ENCODE measurements around the gene KIAA1210.

The KIAA1210 gene

DNA sequence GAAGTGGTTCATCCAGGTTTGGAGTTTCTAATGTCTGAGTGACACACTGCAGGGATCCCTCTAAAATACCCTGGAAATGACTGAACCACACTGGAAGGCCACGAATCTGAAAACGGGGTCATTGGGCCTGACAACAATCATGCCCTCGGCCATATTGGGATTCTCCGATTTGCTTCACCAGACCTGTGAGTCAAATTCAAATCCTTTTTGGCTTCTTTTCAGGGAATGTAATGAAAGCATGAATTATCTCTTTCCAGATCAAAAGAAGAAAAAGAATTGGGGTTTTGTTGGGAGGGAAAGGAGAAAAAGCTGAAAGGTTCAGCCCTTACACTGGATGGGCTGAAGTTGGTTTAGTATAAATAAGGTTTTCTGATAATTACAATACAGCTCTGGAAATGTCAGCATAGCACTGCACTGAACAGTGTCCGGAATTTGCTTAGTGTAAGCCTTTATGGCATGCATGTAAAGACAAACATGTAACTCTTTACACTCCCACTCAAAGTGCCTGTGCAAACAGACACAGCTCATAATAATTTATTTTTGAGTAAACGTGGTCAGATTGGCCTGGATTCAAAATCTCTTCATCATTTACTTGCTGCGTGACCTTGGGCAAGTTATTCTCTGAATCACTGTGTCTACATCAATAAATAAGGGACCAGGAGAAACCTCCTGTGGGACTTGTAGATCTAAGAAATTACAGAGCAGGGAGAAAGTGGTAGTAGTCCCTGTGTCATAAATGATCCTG is 33.4 kb downstream of the KIAA1210 start:
- DNase-seq (ENCODE audit: low spot score): no peak

DNA sequence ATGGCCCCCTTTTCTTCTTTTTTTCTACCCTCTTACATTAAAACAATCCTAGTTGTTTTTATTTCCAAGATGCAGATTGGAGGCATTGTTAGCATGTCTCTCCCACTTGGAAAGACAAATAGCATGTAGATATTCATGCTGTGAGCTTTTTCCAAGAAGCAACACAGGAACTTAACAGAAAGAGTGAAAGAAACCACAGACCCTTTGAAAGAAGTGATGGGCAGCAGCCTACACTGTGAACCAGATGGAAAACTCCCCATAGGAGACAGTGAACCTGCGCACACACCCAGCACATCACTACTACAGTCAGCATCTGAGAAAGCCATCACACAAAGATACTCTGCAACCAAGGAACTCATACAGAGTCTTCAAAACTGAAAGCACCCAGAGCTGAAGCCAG is 37.0 kb downstream of the KIAA1210 start:
- no peak for DNase-seq (ENCODE audit: low spot score)

DNA sequence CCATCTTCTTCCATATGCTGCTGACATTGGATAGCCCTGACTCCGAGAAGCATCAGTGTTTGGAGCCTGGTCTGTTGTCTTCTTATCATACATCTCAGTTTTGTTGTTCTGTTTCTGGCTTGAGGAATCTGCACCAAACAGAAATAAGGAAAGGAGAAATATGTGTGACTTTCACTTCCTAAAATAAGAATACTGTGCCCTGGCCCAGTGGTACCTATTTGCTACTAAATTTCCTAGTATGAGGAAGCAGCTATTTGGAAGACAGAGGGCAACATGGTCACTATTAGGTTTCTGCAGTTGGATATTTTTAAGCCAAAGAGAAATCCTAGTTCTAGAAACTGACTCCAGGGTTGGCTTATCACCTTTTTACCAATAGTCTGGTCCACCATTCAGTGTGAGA is 38.0 kb downstream of the KIAA1210 start:
- no peak for DNase-seq (ENCODE audit: low spot score)

DNA sequence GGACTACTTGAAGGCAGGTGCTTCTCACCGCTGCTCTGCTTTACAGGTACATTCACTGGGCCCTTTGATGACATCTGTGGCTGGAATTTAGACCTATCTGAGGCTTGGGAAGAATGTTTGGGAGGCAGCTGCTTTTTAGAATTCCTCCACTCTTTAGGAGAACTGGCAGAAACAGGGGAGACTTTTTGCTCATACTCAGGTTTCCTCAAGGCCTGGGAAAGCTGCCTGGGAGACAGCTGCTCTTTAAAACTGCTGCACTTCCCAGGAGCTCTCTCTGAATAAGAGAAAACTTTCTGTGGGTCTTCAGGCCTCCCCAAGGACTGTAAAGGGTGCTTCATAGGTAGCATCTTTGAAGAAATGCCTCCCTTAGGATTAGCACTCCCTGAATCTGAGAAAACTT is 40.5 kb downstream of the KIAA1210 start:
- DNase-seq (ENCODE audit: low spot score): no peak

DNA sequence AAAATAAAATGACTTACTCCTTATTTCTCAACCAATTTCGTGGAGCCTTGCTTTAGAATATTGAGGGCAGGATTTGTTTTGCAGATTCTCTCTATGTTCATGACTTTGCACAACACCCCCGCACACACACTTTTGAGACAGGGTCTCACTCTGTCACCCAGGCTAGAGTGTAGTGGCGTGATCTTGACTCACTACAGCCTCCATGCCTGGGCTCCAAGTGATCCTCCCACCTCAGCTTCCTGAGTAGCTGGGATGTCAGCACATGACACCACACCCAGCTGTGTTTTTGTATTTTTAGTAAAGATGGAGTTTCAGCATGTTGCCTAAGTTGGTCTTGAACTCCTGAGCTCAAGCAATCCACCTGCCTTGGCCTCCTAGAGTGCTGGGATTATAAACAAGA is 42.8 kb downstream of the KIAA1210 start:
- no peak for DNase-seq (ENCODE audit: low spot score)

DNA sequence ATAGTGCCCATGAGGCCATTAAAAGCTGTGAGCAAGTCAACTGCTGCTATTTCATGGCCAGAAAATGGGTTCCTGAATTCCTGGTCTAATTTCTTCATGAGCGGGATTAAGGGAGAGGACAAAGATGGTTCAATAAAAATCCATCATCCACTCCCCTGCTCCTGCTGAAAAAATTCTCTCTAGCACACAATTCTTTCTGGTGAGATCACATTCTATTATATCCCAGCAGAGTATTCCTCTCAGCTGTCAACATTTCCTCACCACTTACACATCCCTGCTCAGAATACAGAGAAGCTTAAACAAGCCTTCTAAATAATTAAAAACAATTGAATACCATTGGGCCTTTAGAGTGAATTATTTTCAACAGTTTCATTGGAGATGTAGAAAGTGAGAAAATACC is 45.3 kb downstream of the KIAA1210 start:
- no peak for DNase-seq (ENCODE audit: low spot score)

DNA sequence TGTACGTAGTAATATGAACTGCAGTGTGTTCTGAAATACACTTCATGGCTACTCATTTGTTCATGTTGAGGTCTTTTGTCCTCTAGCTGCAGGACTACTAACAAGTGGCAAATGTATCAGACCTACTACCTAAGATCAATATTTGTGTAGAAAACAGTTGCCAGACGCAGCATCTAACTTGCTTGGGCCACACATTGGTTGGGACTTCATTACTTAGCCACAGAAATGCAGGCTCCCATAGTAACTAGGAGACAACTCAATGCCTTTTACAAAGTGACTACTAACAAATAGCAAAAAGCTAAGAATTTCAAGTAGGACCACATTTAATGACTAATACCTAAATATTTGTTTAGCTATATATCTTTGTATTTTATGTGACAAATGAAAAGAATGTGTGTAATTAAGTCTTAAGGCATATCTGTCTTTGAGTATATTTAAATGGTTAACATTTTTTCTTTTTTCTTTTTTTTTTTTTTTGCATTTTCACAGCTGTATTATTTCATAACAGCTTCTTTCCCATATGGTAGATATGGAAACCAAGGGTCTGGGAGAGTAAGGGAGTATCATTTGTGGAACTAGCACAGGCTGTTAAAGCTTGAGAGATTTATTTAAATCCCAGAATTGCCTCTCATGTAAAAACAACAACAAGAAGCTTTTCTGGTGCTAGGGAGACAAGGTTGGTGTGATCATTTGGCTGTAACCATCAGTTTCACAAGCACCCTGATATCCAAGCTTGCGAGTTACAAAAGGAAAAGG is 52.2 kb downstream of the KIAA1210 start:
- no peak for DNase-seq (ENCODE audit: low spot score)

DNA sequence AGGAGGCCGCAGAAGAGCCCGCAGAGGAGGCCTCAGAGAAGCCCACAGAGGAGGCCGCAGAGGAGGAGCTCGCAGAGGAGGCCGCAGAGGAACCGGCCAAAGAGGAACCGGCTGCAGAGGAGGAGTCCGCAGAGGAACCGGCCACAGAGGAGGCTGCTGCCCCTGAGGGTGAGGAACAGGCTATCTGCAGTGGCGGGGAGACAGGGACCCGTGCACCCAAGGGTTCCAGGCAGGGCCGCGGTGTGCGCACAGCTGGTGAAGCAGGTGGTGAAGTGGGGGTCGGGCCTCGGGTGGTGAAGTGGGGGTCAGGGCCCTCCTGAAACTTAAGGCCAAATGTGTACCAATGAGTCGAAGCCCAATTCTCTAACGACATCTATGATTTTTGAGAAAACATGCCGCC is 53.7 kb downstream of the KIAA1210 start:
- DNase-seq (ENCODE audit: low spot score): no peak

DNA sequence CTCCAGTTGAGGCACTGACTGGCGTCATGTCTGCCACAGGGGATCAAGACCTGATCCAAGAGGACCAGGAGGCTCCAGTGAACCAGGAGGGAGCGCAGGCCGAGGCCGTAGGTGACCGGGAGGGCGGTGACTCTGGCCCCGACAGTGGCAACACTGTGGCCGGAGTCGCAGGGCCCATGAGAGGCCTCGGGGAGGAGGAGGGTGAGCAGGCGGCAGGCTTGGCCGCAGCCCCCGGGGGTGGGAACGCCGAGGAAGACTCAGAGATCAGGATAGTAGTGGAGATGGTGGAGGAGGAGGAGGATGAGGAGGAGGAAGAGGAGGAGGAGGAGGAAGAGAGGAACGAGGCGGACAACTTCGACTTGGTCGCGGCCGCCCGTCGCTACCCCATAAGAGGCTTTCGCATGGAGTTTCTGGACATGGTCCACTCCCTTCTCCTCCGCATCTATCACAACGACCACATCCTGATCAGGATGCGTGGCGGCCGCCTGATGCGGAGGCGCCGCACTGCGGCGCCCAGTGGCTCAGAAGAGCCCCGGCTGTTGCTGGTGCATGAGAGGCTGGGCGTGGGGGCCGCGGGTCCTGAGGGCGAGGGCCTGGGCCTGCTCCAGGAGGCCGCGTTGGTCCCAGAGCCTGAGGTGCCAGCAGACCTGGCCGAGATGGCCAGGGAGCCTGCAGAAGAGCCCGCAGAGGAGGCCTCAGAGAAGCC is 54.3 kb downstream of the KIAA1210 start:
- no peak for DNase-seq (ENCODE audit: low spot score)

DNA sequence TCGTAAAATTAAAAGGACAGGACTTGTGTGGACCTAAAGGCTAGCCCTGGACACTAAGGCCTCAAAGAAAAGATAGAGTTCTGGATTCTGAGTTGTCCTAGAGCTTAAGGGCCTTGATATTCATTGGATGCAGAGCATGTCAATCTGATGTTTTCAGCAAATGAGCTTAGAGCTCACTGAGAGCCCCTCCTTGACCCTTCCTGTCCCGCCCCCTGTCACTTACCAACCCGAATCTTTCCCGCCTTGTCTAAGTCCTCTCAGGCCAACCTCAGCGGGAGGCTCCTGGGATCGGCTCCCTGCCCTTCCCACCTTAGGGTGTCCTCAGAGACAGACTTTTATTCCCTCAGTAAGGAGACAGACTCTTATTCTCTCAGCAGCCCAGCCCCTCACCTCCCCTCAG is 54.9 kb downstream of the KIAA1210 start, which contains the start of gene CT47C1:
TSS of gene CT47C1 (plus strand) at position 250 of the 400 bp plus-strand sequence. CDS start 233 bp downstream, outside the sequence.
- DNase-seq (ENCODE audit: low spot score): no peak

DNA sequence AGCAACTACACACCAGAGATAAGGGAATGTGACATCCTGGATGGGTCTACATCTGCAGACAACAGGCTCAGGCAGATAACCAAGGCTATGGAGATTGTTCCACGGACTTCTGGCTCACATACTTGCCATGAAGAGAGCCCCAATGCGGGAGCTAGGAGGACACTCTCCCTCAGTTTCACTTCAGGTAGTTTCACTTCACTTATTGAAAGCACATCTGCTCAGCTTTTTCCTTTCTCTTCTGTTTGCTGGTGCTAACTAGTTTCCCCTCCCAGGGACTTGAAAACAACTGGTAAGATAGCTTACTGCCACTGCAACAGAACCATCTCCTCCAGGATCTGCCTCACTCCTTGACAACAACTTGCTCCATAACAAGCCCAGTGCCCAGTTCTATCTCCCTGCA is 56.2 kb downstream of the KIAA1210 start:
- DNase-seq (ENCODE audit: low spot score): no peak

DNA sequence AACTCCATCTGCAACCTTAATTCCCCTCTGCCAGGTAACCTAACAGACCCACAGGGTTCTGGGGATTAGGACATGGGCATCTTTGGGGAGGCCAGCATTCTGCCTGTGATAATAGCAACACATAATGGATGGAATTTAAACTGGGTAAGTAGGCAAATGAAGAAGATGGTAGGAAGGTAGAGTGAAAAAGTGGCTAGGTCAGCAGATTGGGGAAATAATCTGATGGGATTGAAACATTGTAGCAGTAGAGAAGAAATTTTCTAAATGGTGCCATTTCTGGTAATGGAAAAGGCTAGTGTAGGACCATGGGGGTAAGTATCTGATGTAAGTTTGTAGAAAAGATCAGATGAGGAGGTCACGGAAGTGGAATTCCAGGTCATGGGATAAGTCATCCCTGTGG is 57.9 kb downstream of the KIAA1210 start:
- no peak for DNase-seq (ENCODE audit: low spot score)

DNA sequence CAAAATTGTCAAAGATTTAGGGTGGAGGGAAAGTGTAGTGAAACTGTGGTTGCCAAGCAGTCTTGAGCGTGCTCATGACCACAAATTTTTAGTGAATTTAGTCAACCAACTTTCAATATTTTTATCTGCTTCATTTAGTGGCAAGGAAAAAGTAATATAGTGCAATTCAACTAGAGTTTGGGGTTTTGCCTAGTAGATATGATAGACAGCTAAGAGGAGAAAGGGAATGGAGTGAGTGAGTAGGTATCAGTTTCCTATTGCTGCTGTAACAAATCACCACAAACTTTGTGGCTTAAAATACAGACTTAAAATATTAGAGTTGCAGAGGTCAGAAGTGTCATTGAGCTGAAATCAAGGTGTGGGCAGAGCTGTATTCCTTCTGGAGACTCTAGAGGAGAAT is 58.5 kb downstream of the KIAA1210 start:
- no peak for DNase-seq (ENCODE audit: low spot score)

DNA sequence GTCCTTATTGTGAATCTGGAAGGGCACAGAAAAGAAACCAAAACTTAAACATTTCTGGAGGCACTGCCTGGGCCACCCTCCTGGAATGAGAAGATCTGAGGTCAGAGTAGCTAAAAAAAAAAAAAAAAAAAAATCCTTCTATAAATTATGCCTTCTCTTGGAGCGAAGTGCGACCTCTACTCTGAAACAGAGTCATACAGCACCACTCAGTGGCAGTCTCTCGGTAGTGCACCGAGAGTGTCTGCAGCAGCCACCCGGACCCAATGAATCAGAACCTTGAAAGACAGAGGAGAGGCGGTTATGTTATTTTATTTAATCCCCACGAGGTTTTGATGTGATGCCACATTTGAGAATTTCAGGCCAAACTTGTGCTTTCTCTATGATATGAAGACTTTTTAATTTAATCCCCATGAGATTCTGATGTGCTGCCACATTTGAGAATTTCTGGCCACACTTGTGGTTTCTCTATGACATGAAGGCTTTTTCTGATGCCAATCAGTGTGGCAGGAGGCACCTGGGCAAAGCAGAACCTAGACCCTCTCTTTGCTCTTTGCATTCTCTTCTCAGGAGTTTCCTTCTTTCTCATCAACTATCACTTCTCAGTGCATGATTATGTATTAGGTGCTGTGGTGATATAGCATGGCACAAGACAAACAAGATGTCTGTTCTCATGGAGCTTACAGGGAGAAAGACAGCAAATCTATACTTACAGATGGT is 60.4 kb downstream of the KIAA1210 start:
- peak; percentile 69 for DNase-seq (ENCODE audit: low spot score)

DNA sequence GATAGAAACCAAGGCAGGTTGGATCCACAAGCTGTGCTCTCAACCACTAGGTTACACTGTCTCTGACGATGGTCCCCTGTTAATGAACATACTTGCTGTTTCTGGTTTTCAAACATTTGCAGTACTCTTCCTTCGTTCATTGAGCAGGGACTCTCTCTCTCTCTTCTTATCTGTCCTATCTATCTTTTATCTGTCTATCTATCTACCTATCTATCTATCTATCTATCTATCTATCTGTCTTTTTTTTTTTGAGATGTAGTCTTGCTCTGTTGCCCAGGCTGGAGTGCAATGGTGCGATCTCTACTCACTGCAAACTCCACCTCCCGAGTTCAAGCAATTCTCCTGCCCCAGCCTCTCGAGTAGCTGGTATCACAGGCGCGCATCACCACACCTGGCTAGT is 64.2 kb downstream of the KIAA1210 start:
- no peak for DNase-seq (ENCODE audit: low spot score)

DNA sequence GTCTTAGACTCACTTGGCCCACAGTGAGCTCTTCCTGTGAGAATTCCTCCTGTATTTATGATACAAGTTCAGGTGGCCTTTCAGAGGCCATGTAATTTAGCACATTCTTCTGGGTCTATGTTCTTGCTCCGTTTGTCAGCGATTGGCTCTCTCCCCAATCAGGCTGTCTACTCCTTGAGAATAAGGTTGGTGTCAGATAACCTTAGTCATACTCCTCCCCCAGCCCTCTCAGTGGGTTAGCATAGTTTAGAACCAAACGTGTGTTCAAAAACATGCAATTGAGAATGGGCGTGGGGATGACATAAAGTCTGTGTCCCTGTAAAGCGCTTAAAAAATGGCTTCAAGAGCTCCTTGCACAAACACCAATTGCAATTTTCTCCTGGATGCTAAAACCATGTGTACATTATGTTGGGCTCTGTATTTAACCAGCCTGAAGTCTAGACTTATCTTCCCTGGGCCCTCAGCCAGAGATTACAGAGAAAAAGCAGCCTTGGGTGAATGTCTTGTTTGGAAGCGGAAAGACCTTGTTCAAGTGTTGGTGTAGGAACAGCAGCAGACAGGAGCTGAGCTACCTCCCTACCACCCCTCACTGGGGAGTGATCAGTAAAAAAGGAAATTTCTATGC is 64.8 kb downstream of the KIAA1210 start:
- DNase-seq (ENCODE audit: low spot score): no peak

DNA sequence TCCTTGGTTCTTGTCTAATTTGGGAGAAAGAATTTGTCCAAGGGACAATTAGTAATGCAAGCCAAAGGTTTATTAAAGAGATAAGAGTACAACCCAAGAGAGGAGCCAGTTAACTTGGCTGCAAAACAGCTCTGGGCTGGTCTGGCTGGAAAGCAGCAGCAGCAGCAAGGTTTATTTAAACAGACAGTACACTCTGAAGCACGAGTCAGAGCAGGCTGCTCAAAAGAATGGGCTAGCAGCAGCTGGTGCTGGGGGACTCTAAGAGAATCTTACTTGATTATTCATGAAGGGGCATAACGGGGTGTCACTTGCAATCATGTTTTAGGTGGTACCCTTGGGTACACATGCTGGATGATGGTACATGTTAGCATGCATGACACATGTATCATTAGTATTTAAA is 71.9 kb downstream of the KIAA1210 start:
- DNase-seq (ENCODE audit: low spot score): no peak

DNA sequence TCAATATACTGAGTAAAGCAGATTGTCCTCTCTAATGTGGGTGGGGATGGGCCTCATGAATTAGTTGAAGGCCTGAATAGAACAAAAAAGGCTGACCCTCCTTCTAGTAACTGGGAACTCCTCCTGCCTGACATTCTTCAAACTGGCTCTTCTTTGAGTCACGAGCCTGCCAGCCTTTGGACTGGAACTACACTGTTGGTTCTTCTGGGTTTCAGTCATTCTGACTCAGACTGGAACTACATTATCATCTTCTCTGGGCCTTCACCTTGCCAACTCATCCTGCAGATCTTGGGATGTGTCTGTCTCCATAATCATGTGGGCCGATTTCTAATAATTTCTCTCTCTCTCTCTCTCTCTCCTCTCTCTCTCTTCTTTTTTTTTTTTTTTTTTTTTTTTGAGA is 81.7 kb downstream of the KIAA1210 start:
- DNase-seq (ENCODE audit: low spot score): no peak

DNA sequence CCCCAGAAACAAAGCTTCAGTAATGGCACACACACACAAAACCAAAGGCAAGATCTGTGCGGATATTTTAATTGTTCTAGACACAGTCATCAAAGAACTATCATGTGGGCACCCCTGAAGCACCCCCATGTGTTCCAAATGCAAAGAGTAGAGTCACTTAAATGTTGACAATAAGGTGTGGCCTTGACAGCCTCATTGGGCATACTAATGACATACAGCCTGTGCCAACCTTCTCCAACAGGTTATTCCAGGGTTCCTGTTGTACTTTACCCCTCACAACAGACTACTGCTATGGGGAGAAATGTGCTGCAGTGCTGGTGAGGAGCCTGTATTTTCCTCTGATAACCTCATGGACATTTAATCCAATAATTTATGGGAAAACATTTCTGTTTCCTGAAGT is 84.6 kb downstream of the KIAA1210 start:
- DNase-seq (ENCODE audit: low spot score): no peak

DNA sequence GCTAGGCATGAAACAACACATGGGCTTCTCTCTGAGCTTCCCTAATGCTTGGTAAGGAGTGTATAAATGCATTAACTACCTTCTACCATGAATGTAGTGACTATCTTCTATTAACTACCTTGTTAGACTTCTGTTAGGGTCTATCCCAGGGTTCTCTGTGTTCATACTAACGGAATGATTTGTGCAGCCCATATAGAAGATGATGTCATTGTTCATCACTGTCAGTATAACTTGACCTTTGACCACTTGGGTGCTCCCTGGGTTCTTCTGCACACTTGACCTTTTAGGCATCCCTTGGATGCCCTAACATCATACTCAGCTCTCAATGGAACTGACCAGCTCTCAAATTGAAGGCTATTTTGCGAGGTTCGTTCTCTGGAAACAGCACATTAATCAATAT is 85.6 kb downstream of the KIAA1210 start:
- no peak for DNase-seq (ENCODE audit: low spot score)

DNA sequence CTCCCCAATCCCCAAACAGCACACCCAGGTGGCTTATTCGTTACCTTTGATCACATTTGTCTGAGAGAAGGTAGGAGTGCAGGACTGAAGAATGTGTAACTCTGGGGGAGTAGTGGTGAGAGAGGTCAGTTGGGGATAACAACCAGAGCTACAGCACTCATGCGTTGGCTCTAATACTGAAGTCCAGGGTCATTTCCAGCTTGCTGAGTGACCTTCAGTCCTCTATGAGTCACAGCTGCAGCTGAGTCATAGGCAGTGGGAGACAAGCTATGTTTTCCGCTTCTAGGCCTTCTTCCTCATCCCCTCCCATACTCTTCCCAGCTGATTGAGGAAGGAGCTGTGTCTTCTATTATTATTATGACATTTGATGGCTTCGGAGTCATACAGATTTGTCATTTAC is 86.4 kb downstream of the KIAA1210 start:
- DNase-seq (ENCODE audit: low spot score): peak; percentile 79

DNA sequence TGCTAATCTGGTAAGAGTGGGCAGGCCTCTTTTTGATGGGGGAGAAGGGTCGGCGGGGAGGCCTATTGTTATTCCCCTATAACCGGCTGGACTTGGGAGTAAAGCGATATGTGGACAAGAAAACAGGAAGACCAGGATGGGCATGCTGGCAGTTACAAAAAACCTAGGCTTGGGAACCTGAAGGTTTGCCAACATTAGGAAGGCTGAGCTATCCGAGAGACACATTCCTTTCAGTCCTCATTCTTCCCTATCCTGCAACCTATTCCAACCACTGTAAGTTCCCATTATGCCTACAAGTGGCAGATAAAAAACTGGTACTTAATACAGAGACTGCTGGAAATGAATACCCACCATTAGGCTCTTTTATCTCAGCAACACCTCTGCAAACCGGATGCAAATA is 87.2 kb downstream of the KIAA1210 start:
- no peak for DNase-seq (ENCODE audit: low spot score)
